ENCODE data around the gene SZT2. TPM values are rescaled to one million over a fixed set of nuclear protein-coding genes. Genes with fewer than 3 reads are reported as not detected.

SZT2 gene
- total RNA-seq, 1 experiment from 2014 or later: 65.3 TPM

DNA sequence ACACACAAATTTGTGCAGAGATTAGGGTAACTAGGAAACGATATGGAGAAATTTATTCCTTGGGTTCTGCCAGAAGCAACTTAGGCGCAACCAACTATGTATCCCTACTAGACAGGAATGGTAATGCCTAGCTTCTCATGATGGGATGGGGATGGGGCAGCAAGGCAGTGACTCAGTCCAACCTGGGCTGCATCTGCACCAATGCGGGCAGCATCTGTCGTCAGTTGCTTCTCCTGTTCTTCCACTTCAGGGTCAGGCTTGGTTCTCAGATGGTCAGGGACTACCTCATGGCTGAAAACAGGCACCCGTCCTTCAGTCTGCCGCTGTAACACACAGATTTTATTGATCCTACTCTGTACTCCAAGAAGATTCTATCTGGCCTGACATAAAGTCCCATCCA, 3.0 kb upstream of the SZT2 start:
- no TSS peak for BruUV-seq (replicated peaks)
- Mint-ChIP-seq H3K27me3 (ENCODE audit: insufficient read depth, unreplicated experiment) (no peaks in the 10 kb centered on the region), H3K9me3 (ENCODE audit: unreplicated experiment) (no peaks in the 10 kb centered on the region), H3K4me3 (ENCODE audit: unreplicated experiment) (no peak overlapping the region), H3K27ac (ENCODE audit: low read depth, unreplicated experiment) (no peak overlapping the region), H3K4me1 (ENCODE audit: insufficient read depth, unreplicated experiment) (peaks cover 21% of the 10 kb centered on the region), H3K36me3 (ENCODE audit: insufficient read depth, unreplicated experiment) (peaks cover 59% of the 10 kb centered on the region)
- ChIA-PET CTCF (no interaction called here), POLR2A (interaction anchor here (2.3 to 4.5 kb wide), 2 partner anchors 10 to 19 kb away, joined by 8 to 69 read pairs; partner anchors contain the start of gene ELOVL1)
- TF ChIP-seq, protein P1, sequence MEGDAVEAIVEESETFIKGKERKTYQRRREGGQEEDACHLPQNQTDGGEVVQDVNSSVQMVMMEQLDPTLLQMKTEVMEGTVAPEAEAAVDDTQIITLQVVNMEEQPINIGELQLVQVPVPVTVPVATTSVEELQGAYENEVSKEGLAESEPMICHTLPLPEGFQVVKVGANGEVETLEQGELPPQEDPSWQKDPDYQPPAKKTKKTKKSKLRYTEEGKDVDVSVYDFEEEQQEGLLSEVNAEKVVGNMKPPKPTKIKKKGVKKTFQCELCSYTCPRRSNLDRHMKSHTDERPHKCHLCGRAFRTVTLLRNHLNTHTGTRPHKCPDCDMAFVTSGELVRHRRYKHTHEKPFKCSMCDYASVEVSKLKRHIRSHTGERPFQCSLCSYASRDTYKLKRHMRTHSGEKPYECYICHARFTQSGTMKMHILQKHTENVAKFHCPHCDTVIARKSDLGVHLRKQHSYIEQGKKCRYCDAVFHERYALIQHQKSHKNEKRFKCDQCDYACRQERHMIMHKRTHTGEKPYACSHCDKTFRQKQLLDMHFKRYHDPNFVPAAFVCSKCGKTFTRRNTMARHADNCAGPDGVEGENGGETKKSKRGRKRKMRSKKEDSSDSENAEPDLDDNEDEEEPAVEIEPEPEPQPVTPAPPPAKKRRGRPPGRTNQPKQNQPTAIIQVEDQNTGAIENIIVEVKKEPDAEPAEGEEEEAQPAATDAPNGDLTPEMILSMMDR (IDR thresholded peaks at IDR 0.05; ENCODE audit: unreplicated experiment): no peak
- intact Hi-C loops (cut with micrococcal nuclease): loop anchor here (10.0 kb wide), 1 partner anchor 152 kb away; no protein-coding TSS in a partner anchor
- no peak for DNase-seq (ENCODE audit: unreplicated experiment)

DNA sequence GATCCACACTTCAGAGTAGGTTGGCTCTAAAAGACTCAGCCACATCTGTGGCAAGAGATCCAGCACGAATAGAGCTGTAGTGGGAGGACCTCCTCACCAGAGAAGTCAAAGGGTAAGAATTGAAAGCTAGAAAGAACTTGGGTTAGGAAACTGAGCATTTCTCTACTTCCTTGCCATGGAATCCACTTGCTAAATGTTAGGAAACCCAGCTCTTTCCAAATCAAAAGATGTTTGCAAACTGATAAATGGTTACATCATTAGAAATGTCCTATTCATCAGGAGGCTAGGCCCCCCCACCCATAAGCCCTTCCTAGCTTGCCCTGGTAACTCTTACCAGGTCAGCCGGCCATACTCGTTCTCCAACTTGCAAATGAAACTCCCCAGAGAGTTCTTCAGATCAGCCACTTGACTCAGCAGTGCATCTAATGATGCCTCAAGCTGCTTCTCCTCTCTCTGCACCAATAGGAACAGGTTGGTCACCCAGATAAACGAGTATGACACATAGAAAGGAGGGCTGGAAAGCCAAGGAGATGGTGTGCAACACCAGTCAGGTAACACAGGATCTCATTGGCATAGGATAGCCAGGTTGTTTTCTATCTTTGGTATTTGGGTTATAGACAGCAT, 1.6 kb upstream of the SZT2 start:
- CTCF ChIA-PET: interaction anchor here (0.7 to 1.2 kb wide), 2 partner anchors 20 to 155 kb away, joined by 3 read pairs; no protein-coding TSS in a partner anchor
- TF ChIP-seq, protein P1 (IDR thresholded peaks at IDR 0.05; ENCODE audit: unreplicated experiment): no peak
- POLR2A ChIA-PET: interaction anchor here (1.4 to 4.5 kb wide), 5 partner anchors 13 to 262 kb away, joined by 5 to 69 read pairs (median 34); partner anchors contain the start of genes CDC20, ELOVL1 and KDM4A
- DNase-seq (ENCODE audit: unreplicated experiment): no peak
- H3K27me3 Mint-ChIP-seq (ENCODE audit: insufficient read depth, unreplicated experiment): no peaks in the 10 kb centered on the region
- peaks cover 26% of the 10 kb centered on the region for H3K4me1 Mint-ChIP-seq (ENCODE audit: insufficient read depth, unreplicated experiment)
- intact Hi-C loops (cut with micrococcal nuclease): loop anchor here (10.0 kb wide), 1 partner anchor 153 kb away; no protein-coding TSS in a partner anchor
- no TSS peak for BruUV-seq (replicated peaks)
- peak overlapping the region; percentile 91 for H3K4me3 Mint-ChIP-seq (ENCODE audit: unreplicated experiment)
- peaks cover 59% of the 10 kb centered on the region for H3K36me3 Mint-ChIP-seq (ENCODE audit: insufficient read depth, unreplicated experiment)
- no peaks in the 10 kb centered on the region for H3K9me3 Mint-ChIP-seq (ENCODE audit: unreplicated experiment)
- peak overlapping the region; percentile 95 for H3K27ac Mint-ChIP-seq (ENCODE audit: low read depth, unreplicated experiment)

DNA sequence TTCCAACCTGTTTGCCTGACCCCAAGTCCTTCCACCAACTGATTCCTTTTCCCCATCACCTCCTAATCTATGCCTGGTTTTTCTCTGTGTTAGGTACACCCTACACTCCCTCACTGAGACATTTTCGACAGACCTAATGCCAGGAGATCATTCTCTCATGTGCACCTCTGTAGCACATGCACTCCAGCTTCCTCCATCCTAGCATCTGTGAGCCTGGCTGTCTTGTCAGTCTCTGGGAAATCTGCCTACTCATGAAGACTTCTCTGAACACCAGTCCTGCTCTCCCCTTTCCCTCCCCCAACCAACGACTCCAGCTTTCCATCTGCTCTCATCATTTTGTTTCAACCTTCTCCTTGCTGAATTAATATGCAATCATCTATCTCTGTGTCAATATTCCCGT, 1.1 kb upstream of the SZT2 start:
- Mint-ChIP-seq H3K4me3 (ENCODE audit: unreplicated experiment) (peak overlapping the region; percentile 91), H3K4me1 (ENCODE audit: insufficient read depth, unreplicated experiment) (peaks cover 31% of the 10 kb centered on the region), H3K27me3 (ENCODE audit: insufficient read depth, unreplicated experiment) (no peaks in the 10 kb centered on the region), H3K36me3 (ENCODE audit: insufficient read depth, unreplicated experiment) (peaks cover 58% of the 10 kb centered on the region), H3K27ac (ENCODE audit: low read depth, unreplicated experiment) (peak overlapping the region; percentile 95), H3K9me3 (ENCODE audit: unreplicated experiment) (no peaks in the 10 kb centered on the region)
- intact Hi-C loops (cut with micrococcal nuclease): loop anchor here (1.0 to 10.0 kb wide), 2 partner anchors 20 to 154 kb away; partner anchors contain the start of gene ELOVL1
- BruUV-seq (replicated peaks): no TSS peak
- DNase-seq (ENCODE audit: unreplicated experiment): no peak
- TF ChIP-seq, protein P1 (IDR thresholded peaks at IDR 0.05; ENCODE audit: unreplicated experiment): no peak
- CTCF ChIA-PET: interaction anchor here (0.7 to 1.2 kb wide), 3 partner anchors 20 to 156 kb away, joined by 3 read pairs; partner anchors contain the start of gene ELOVL1
- POLR2A ChIA-PET: interaction anchor here (1.4 to 4.5 kb wide), 5 partner anchors 13 to 262 kb away, joined by 5 to 69 read pairs (median 34); partner anchors contain the start of genes CDC20, ELOVL1 and KDM4A

DNA sequence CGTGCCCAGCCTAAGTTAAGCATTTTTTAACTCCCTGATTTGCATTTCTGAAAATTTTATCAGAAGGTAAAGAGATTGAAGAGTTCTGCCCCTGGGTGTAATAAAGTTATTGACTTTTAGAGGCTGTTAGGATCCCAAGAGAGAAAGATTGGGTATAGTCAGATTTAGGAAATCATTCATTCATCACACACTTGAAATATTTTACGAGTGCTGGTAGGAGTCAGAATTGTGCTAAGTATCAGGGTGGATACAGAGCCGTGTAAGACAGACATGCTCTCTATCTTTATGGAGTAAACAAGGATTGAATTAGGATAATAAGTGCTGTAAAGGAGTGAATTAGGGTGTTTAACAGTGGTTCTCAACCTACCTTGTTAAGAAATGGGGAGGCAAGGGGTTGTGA, 3.0 kb downstream of the SZT2 start:
- no peak overlapping the region for H3K4me3 Mint-ChIP-seq (ENCODE audit: unreplicated experiment)
- no TSS peak for BruUV-seq (replicated peaks)

More for the DNA sequence above, 3.0 kb downstream of the SZT2 start:
- H3K27me3 Mint-ChIP-seq (ENCODE audit: insufficient read depth, unreplicated experiment): no peaks in the 10 kb centered on the region
- peak overlapping the region; percentile 82 for H3K27ac Mint-ChIP-seq (ENCODE audit: low read depth, unreplicated experiment)
- POLR2A ChIA-PET: interaction anchor here (1.0 kb wide), 1 partner anchor 15 kb away, joined by 3 read pairs; no protein-coding TSS in a partner anchor
- intact Hi-C loops (cut with micrococcal nuclease): no loop called here
- peaks cover 29% of the 10 kb centered on the region for H3K4me1 Mint-ChIP-seq (ENCODE audit: insufficient read depth, unreplicated experiment)
- H3K9me3 Mint-ChIP-seq (ENCODE audit: unreplicated experiment): no peaks in the 10 kb centered on the region
- H3K36me3 Mint-ChIP-seq (ENCODE audit: insufficient read depth, unreplicated experiment): peaks cover 41% of the 10 kb centered on the region
- CTCF ChIA-PET: interaction anchor here (0.6 kb wide), 1 partner anchor 1323 kb away, joined by 3 read pairs; no protein-coding TSS in a partner anchor
- TF ChIP-seq, protein P1 (IDR thresholded peaks at IDR 0.05; ENCODE audit: unreplicated experiment): no peak
- no peak for DNase-seq (ENCODE audit: unreplicated experiment)

Data from MCF 10A (cell line).